IMR-90 (cell line): ENCODE data around the gene MXRA8. TPM values are rescaled to one million over a fixed set of nuclear protein-coding genes. Genes with fewer than 3 reads are reported as not detected.

Experiments used
- ATAC-seq: fragments of 200-7000 bp; cut with Tn5 transposase; 2 replicates; pipeline ENCODE4 v1.9.1; 2020; ENCODE audit warnings: low read depth, mild to moderate bottlenecking, moderate library complexity
- BruUV-seq: library from RNA; stranded (reverse); fragments of 400-500 nt; replicated peaks from 2 replicates; lab custom pipeline; 2021; lab: Mats Ljungman, UMichigan
- CTCF ChIA-PET: fragments of 300-600 bp; formaldehyde crosslinking; extraction: SDS; loops from one replicate; lab custom pipeline; 2021; ENCODE audit warnings: antibody characterized with exemption; lab: Yijun Ruan, JAX
- POLR2A ChIA-PET: fragments of 300-600 bp; sonication (Branson Sonifier 250); formaldehyde crosslinking; loops from one replicate; lab custom pipeline; 2022; ENCODE audit warnings: antibody characterized with exemption; ENCODE audit not compliant: unreplicated experiment; lab: Charles Lee
- DNase-seq: peaks from one replicate; pipeline ENCODE4 v3.0.0; 2013
- H2AFZ ChIP-seq: replicated peaks from 2 replicates; pipeline ENCODE3; 2013; ENCODE audit warnings: low read length, mild to moderate bottlenecking; ENCODE audit not compliant: poor library complexity
- H2AK5ac ChIP-seq: 2 replicates; pipeline ENCODE4 v1.6.1; 2013; ENCODE audit warnings: low read depth, low read length, inconsistent platforms
- H2AK9ac ChIP-seq: replicated peaks from 2 replicates; pipeline ENCODE3; 2013; ENCODE audit warnings: mild to moderate bottlenecking, low read depth, low read length, moderate library complexity; ENCODE audit not compliant: poor library complexity
- H2BK120ac ChIP-seq: 2 replicates; pipeline ENCODE4 v1.6.1; 2013; ENCODE audit warnings: low read depth, low read length, inconsistent platforms
- H2BK15ac ChIP-seq: 3 replicates; pipeline ENCODE4 v1.6.1; 2013; ENCODE audit warnings: low read depth, low read length, inconsistent platforms
- H2BK20ac ChIP-seq: 2 replicates; pipeline ENCODE4 v1.6.1; 2013; ENCODE audit warnings: low read depth, mild to moderate bottlenecking, inconsistent platforms, low read length, moderate library complexity
- H2BK5ac ChIP-seq: 2 replicates; pipeline ENCODE4 v1.6.1; 2013; ENCODE audit warnings: mild to moderate bottlenecking, low read depth, low read length, inconsistent platforms; ENCODE audit not compliant: poor library complexity, severe bottlenecking
- H3K14ac ChIP-seq: replicated peaks from 2 replicates; pipeline ENCODE4 v1.6.1; 2013; ENCODE audit warnings: low read depth, low read length, inconsistent platforms
- H3K18ac ChIP-seq: 2 replicates; pipeline ENCODE4 v1.6.1; 2013; ENCODE audit warnings: low read depth, low read length, control low read depth
- H3K23ac ChIP-seq: 2 replicates; pipeline ENCODE4 v1.6.1; 2013; ENCODE audit warnings: low read depth, low read length, inconsistent platforms
- H3K27ac ChIP-seq: 2 replicates; pipeline ENCODE4 v1.5.1; 2013; ENCODE audit warnings: mild to moderate bottlenecking, control low read depth, low read length; ENCODE audit not compliant: insufficient read depth
- H3K27me3 ChIP-seq: 2 replicates; pipeline ENCODE4 v1.6.1; 2013; ENCODE audit warnings: low read length; ENCODE audit not compliant: control insufficient read depth, insufficient read depth
- H3K36me3 ChIP-seq: 2 replicates; pipeline ENCODE4 v1.6.1; 2013; ENCODE audit warnings: low read length, mixed read lengths; ENCODE audit not compliant: control insufficient read depth, insufficient read depth
- H3K4ac ChIP-seq: 2 replicates; pipeline ENCODE4 v1.6.1; 2013; ENCODE audit warnings: low read depth, low read length, inconsistent platforms
- H3K4me1 ChIP-seq: 2 replicates; pipeline ENCODE4 v1.6.1; 2013; ENCODE audit warnings: low read length, mixed read lengths; ENCODE audit not compliant: control insufficient read depth, insufficient read depth
- H3K4me2 ChIP-seq: 2 replicates; pipeline ENCODE4 v1.6.1; 2013; ENCODE audit warnings: low read depth, mild to moderate bottlenecking, control low read depth, low read length, moderate library complexity
- H3K4me3 ChIP-seq: 2 replicates; pipeline ENCODE4 v1.5.1; 2013; ENCODE audit warnings: low read depth, mild to moderate bottlenecking, control low read depth, low read length, moderate library complexity; ENCODE audit not compliant: insufficient read depth
- H3K56ac ChIP-seq: 2 replicates; pipeline ENCODE4 v1.6.1; 2013; ENCODE audit warnings: low read length, inconsistent platforms; ENCODE audit not compliant: insufficient read depth; ENCODE audit errors: extremely low read depth
- H3K79me1 ChIP-seq, 2 experiments: 2 replicates each; pipeline ENCODE4 v1.6.1; 2013; ENCODE audit warnings: low read length in 2 of 2, inconsistent platforms in 1 of 2, low read depth in 1 of 2
- H3K9ac ChIP-seq: 2 replicates; pipeline ENCODE4 v1.6.1; 2013; ENCODE audit warnings: low read depth, low read length, control low read depth
- H3K9me1 ChIP-seq: 2 replicates; pipeline ENCODE4 v1.6.1; 2013; ENCODE audit warnings: low read length, inconsistent platforms; ENCODE audit not compliant: insufficient read depth
- H3K9me3 ChIP-seq: 2 replicates; pipeline ENCODE4 v1.6.1; 2013; ENCODE audit warnings: low read length; ENCODE audit not compliant: control insufficient read depth, insufficient read depth
- H4K20me1 ChIP-seq: 2 replicates; pipeline ENCODE4 v1.6.1; 2013; ENCODE audit warnings: low read length, inconsistent platforms; ENCODE audit not compliant: insufficient read depth
- H4K5ac ChIP-seq: 2 replicates; pipeline ENCODE4 v1.6.1; 2013; ENCODE audit warnings: mild to moderate bottlenecking, low read depth, low read length, control low read depth
- H4K8ac ChIP-seq, 2 experiments: 2 replicates each; pipeline ENCODE4 v1.6.1; 2013; ENCODE audit warnings: low read depth in 2 of 2, low read length in 2 of 2, control low read depth in 1 of 2, inconsistent platforms in 1 of 2
- H4K91ac ChIP-seq: 2 replicates; pipeline ENCODE4 v1.6.1; 2013; ENCODE audit warnings: low read depth, low read length, inconsistent platforms; ENCODE audit not compliant: insufficient read depth
- CEBPB ChIP-seq: IDR thresholded peaks from 2 replicates; pipeline ENCODE4 v1.6.1; 2012; ENCODE audit warnings: low read depth, low read length, improper control_type of control experiment
- MAZ ChIP-seq: IDR thresholded peaks from 2 replicates; pipeline ENCODE4 v1.6.1; 2012; ENCODE audit warnings: low read depth, mild to moderate bottlenecking, low read length, improper control_type of control experiment, moderate library complexity, borderline replicate concordance
- MXI1 ChIP-seq: IDR thresholded peaks from 2 replicates; pipeline ENCODE4 v1.6.1; 2012; ENCODE audit warnings: low read depth, mild to moderate bottlenecking, low read length, moderate library complexity, borderline replicate concordance
- SMC3 ChIP-seq: fragments of 150-350 bp; IDR thresholded peaks from 2 replicates; pipeline ENCODE4 v1.6.1; 2016; ENCODE audit warnings: low read depth, mild to moderate bottlenecking, antibody characterized with exemption, low read length, moderate library complexity
- WGBS, 2 experiments: methylation state at CpG; one replicate each; pipeline versions ENCODE4 v1.1.5 to v1.1.7; 2013; ENCODE audit warnings: missing lambda C conversion rate in 2 of 2; ENCODE audit not compliant: insufficient read length in 1 of 2; ENCODE audit errors: extremely low coverage in 2 of 2; 5-methylcytosine and 5-hydroxymethylcytosine counted together
- dilution Hi-C: fragments of 300-500 bp; cut with HindIII; formaldehyde crosslinking; loops from one replicate; pipeline ENCODE4 v1.14.3; 2018; ENCODE audit warnings: low sequenced_read_pairs; ENCODE audit not compliant: unreplicated experiment
- in situ Hi-C: fragments of 300-500 bp; cut with MboI; formaldehyde crosslinking; loops from 3 replicates; pipeline ENCODE4 v1.14.3; 2019; ENCODE audit warnings: low sequenced_read_pairs, inconsistent platforms, mixed read lengths
- intact Hi-C: fragments of 100-400 bp; cut with micrococcal nuclease; formaldehyde crosslinking; loops from 2 replicates; pipeline ENCODE4 v1.10.0; 2022
- polyA plus RNA-seq, 3 experiments: library from polyadenylated mRNA; depleted of rRNA; stranded (reverse); fragments of >200 nt; gene quantifications; 2 replicates each; pipeline ENCODE4 v1.2.3, GENCODE V29; 2012; ENCODE audit warnings: low replicate concordance in 1 of 3
- total RNA-seq: library from RNA; depleted of rRNA; stranded (reverse); fragments of >200 nt; gene quantifications from 2 replicates; pipeline ENCODE4 v1.2.3, GENCODE V29; 2012

Gene MXRA8
- total and polyA plus RNA-seq, 2 of the 4 experiments (the other 2 are of a cell fraction), result 92.5 to 469 TPM

DNA sequence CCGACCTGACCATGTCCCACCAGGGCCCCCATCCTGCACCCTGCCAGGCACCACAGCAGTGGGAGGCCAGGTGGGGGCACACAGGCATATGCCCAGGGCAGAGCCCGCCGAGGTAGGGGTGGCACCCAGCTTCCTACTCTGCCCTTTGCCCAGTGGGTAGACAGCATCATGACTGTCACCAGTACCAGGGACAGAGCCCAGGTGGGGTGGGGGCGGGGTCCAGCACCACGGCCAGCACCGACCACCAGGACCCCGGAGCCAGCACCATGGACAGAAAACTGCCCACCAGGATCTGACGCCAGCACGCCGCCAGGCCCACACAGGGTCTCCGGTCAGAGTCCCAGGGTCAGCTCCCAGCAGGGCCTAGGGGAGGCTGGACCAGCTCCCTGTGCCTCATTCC is 23.5 kb downstream of the MXRA8 start:
- 49% methylated on average over 8 of the region's 11 CpGs; no CpG with 5 or more reads in 1 of the 2 experiments for WGBS, 2 experiments
- CTCF ChIA-PET, result no interaction called here
- in situ Hi-C loops, result no loop called here

More for the DNA sequence above, 23.5 kb downstream of the MXRA8 start:
- no peak overlapping the region for H2AK9ac ChIP-seq
- H4K20me1 ChIP-seq, result peaks cover 12% of the 10 kb centered on the region
- no peak overlapping the region for H3K4me3 ChIP-seq
- TF ChIP-seq MAZ (no peak), CEBPB (no peak), MXI1 (no peak), SMC3 (no peak)
- H4K5ac ChIP-seq, result no peak overlapping the region
- BruUV-seq, result no TSS peak
- H2BK5ac ChIP-seq, result no peak overlapping the region
- no peak overlapping the region for H3K14ac ChIP-seq
- no peak overlapping the region for H3K4ac ChIP-seq
- no peak overlapping the region for H4K91ac ChIP-seq
- no peak overlapping the region for H3K27ac ChIP-seq
- H3K18ac ChIP-seq, result no peak overlapping the region
- intact Hi-C loops, result no loop called here
- no peak overlapping the region for H2BK120ac ChIP-seq
- H3K9me1 ChIP-seq, result peaks cover 3% of the 10 kb centered on the region
- no peak overlapping the region for H2BK15ac ChIP-seq
- no peak for DNase-seq
- peaks cover 2 to 5% of the 10 kb centered on the region in 2 experiments; a peak in 2 of 4 replicates for H3K79me1 ChIP-seq
- H3K9ac ChIP-seq, result no peak overlapping the region
- H2AFZ ChIP-seq, result no peak overlapping the region
- H2AK5ac ChIP-seq, result no peak overlapping the region
- no peak overlapping the region for H2BK20ac ChIP-seq
- H4K8ac ChIP-seq, result no peak overlapping the region
- dilution Hi-C loops, result no loop called here
- no peaks in the 10 kb centered on the region for H3K4me1 ChIP-seq
- no peaks in the 10 kb centered on the region for H3K9me3 ChIP-seq
- no peak overlapping the region for H3K56ac ChIP-seq
- no peak for ATAC-seq
- H3K23ac ChIP-seq, result no peak overlapping the region
- no peak overlapping the region for H3K4me2 ChIP-seq
- H3K36me3 ChIP-seq, result peaks cover 30% of the 10 kb centered on the region
- POLR2A ChIA-PET, result no interaction called here
- H3K27me3 ChIP-seq, result no peaks in the 10 kb centered on the region
